Neural progenitor cell (in vitro differentiated cells): ENCODE data around the gene UCP3. TPM values are rescaled to one million over a fixed set of nuclear protein-coding genes. Genes with fewer than 3 reads are reported as not detected.

Experiments
- DNase-seq: peaks from one replicate; pipeline ENCODE4 v3.0.0-alpha.2; 2016; ENCODE audit warnings: low spot score
- H2AFZ ChIP-seq: fragments of 200-600 bp; sonication (generic); replicated peaks from 2 replicates; pipeline ENCODE4 v1.6.1; 2016; ENCODE audit warnings: antibody characterized with exemption
- H3F3A ChIP-seq: fragments of 200-600 bp; sonication (generic); 2 replicates; pipeline ENCODE4 v1.6.1; 2016; ENCODE audit warnings: antibody characterized with exemption, low read depth
- H3K27ac ChIP-seq: fragments of 200-600 bp; sonication (generic); 2 replicates; pipeline ENCODE4 v1.5.1; 2016; ENCODE audit warnings: mild to moderate bottlenecking
- H3K27me3 ChIP-seq: fragments of 200-600 bp; sonication (generic); 2 replicates; pipeline ENCODE4 v1.6.1; 2016; ENCODE audit warnings: mild to moderate bottlenecking, moderate library complexity
- H3K36me3 ChIP-seq: fragments of 200-600 bp; sonication (generic); 2 replicates; pipeline ENCODE4 v1.5.1; 2016
- H3K4me1 ChIP-seq: fragments of 200-600 bp; sonication (generic); 2 replicates; pipeline ENCODE4 v1.6.1; 2016; ENCODE audit warnings: mixed run types
- H3K4me2 ChIP-seq: fragments of 200-600 bp; sonication (generic); 2 replicates; pipeline ENCODE4 v1.6.1; 2016
- H3K4me3 ChIP-seq: fragments of 200-600 bp; sonication (generic); 2 replicates; pipeline ENCODE4 v1.5.1; 2016
- H3K79me2 ChIP-seq: fragments of 200-600 bp; sonication (generic); 2 replicates; pipeline ENCODE4 v1.6.1; 2016; ENCODE audit warnings: low read depth
- H3K9ac ChIP-seq: fragments of 200-600 bp; sonication (generic); 2 replicates; pipeline ENCODE4 v1.6.1; 2016
- H3K9me3 ChIP-seq: fragments of 200-600 bp; sonication (generic); 2 replicates; pipeline ENCODE4 v1.5.1; 2016; ENCODE audit warnings: low read depth
- H4K20me1 ChIP-seq: fragments of 200-600 bp; sonication (generic); 2 replicates; pipeline ENCODE4 v1.6.1; 2016; ENCODE audit warnings: low read depth
- H3K27ac Mint-ChIP-seq: 3 replicates; pipeline ENCODE4 v1.8.0; 2021; ENCODE audit warnings: mixed read lengths
- H3K27me3 Mint-ChIP-seq: 2 replicates; pipeline ENCODE4 v1.8.0; 2022; ENCODE audit warnings: low read depth, mild to moderate bottlenecking, inconsistent platforms, moderate library complexity, mixed read lengths; ENCODE audit not compliant: insufficient read depth
- H3K36me3 Mint-ChIP-seq: 3 replicates; pipeline ENCODE4 v1.8.0; 2021; ENCODE audit warnings: mixed read lengths
- H3K4me1 Mint-ChIP-seq: 3 replicates; pipeline ENCODE4 v1.8.0; 2021; ENCODE audit warnings: mixed read lengths
- H3K4me3 Mint-ChIP-seq: 3 replicates; pipeline ENCODE4 v1.8.0; 2021; ENCODE audit warnings: mild to moderate bottlenecking, moderate library complexity, mixed read lengths
- H3K9me3 Mint-ChIP-seq: 3 replicates; pipeline ENCODE4 v1.8.0; 2020; ENCODE audit warnings: mixed read lengths
- CTCF ChIP-seq: fragments of 200-600 bp; sonication (generic); IDR thresholded peaks from 2 replicates; pipeline ENCODE4 v1.5.1; 2017; ENCODE audit warnings: antibody characterized with exemption, mild to moderate bottlenecking
- EZH2 ChIP-seq: fragments of 200-600 bp; sonication (generic); IDR thresholded peaks from 2 replicates; pipeline ENCODE4 v1.6.1; 2017; ENCODE audit warnings: antibody characterized with exemption, mild to moderate bottlenecking, moderate library complexity
- EZH2phosphoT487 ChIP-seq: fragments of 200-600 bp; sonication (generic); IDR thresholded peaks from 2 replicates; pipeline ENCODE4 v1.6.1; 2017; ENCODE audit warnings: antibody characterized with exemption
- total RNA-seq: library from RNA; depleted of rRNA; stranded (reverse); fragments of >200 nt; gene quantifications from 2 replicates; pipeline ENCODE4 v1.2.3, GENCODE V29; 2015; ENCODE audit warnings: low replicate concordance

The UCP3 gene
- total RNA-seq, 1 donor from 2014 or later: not detected

- Mint-ChIP-seq H3K9me3 (no peaks in the 10 kb centered on the region), H3K27ac (no peak overlapping the region)
Observed at GRCh38 chr11:74001822-74002286, 7.0 kb downstream of the UCP3 start.

GRCh38 chr11:74000307-74001133 is 8.4 kb downstream of the UCP3 start:
- H3K36me3 ChIP-seq: no peaks in the 10 kb centered on the region
- H3K79me2 ChIP-seq: no peaks in the 10 kb centered on the region
- Mint-ChIP-seq H3K9me3 (no peaks in the 10 kb centered on the region), H3K4me3 (no peak overlapping the region), H3K4me1 (no peaks in the 10 kb centered on the region), H3K27ac (no peak overlapping the region), H3K36me3 (peaks cover 7% of the 10 kb centered on the region), H3K27me3 (peaks cover 2% of the 10 kb centered on the region)
- no peak overlapping the region for H3K27ac ChIP-seq
- H3F3A ChIP-seq: no peaks in the 10 kb centered on the region
- H3K4me3 ChIP-seq: no peak overlapping the region
- no peak overlapping the region for H3K9ac ChIP-seq
- TF ChIP-seq EZH2 (no peak), EZH2phosphoT487 (no peak), CTCF (no peak)
- no peaks in the 10 kb centered on the region for H3K4me1 ChIP-seq
- no peak for DNase-seq
- H3K9me3 ChIP-seq: no peaks in the 10 kb centered on the region
- H3K27me3 ChIP-seq: no peaks in the 10 kb centered on the region
- H3K4me2 ChIP-seq: no peak overlapping the region
- no peaks in the 10 kb centered on the region for H4K20me1 ChIP-seq
- no peak overlapping the region for H2AFZ ChIP-seq

More at GRCh38 chr11:74001822-74002286, 7.0 kb downstream of the UCP3 start:
- DNase-seq: no peak
- H3K36me3 Mint-ChIP-seq: peaks cover 9% of the 10 kb centered on the region
- Histone ChIP-seq H3K4me1 (no peaks in the 10 kb centered on the region), H3K4me2 (no peak overlapping the region), H3F3A (no peaks in the 10 kb centered on the region), H2AFZ (no peak overlapping the region), H3K36me3 (no peaks in the 10 kb centered on the region), H3K27ac (no peak overlapping the region), H3K9me3 (no peaks in the 10 kb centered on the region), H3K4me3 (no peak overlapping the region), H3K9ac (no peak overlapping the region), H3K27me3 (no peaks in the 10 kb centered on the region), H3K79me2 (no peaks in the 10 kb centered on the region), H4K20me1 (no peaks in the 10 kb centered on the region)
- peaks cover 4% of the 10 kb centered on the region for H3K27me3 Mint-ChIP-seq
- H3K4me3 Mint-ChIP-seq: no peak overlapping the region
- peaks cover 2% of the 10 kb centered on the region for H3K4me1 Mint-ChIP-seq
- TF ChIP-seq EZH2phosphoT487: no peak

- H3K27ac Mint-ChIP-seq: no peak overlapping the region
- no peak overlapping the region for H2AFZ ChIP-seq
Observed at GRCh38 chr11:73999581-74000306, 9.1 kb downstream of the UCP3 start.

More at GRCh38 chr11:73999581-74000306, 9.1 kb downstream of the UCP3 start:
- peaks cover 7% of the 10 kb centered on the region for H3K36me3 Mint-ChIP-seq
- no peak overlapping the region for H3K4me3 Mint-ChIP-seq
- Histone ChIP-seq H3K4me1 (no peaks in the 10 kb centered on the region), H3K27ac (no peak overlapping the region), H4K20me1 (no peaks in the 10 kb centered on the region), H3K4me2 (no peak overlapping the region), H3K79me2 (no peaks in the 10 kb centered on the region), H3K4me3 (no peak overlapping the region), H3K9ac (no peak overlapping the region), H3K27me3 (no peaks in the 10 kb centered on the region), H3K36me3 (no peaks in the 10 kb centered on the region), H3F3A (no peaks in the 10 kb centered on the region), H3K9me3 (no peaks in the 10 kb centered on the region)
- no peaks in the 10 kb centered on the region for H3K9me3 Mint-ChIP-seq
- peaks cover 2% of the 10 kb centered on the region for H3K27me3 Mint-ChIP-seq
- no peak for DNase-seq
- TF ChIP-seq EZH2 (no peak), EZH2phosphoT487 (no peak), CTCF (no peak)
- H3K4me1 Mint-ChIP-seq: no peaks in the 10 kb centered on the region
